ENCODE data around the gene GALNT2. TPM values are rescaled to one million over a fixed set of nuclear protein-coding genes. Genes with fewer than 3 reads are reported as not detected.

Gene GALNT2
- total and polyA plus RNA-seq, 7 donors, result 43.7 to 88.7 (median 75.7) TPM

GRCh38 chr1:230216896-230217295 lies 149.9 kb downstream of the GALNT2 start:
- H3K27ac ChIP-seq, result no peak overlapping the region
- no peaks in the 10 kb centered on the region for H3K27me3 ChIP-seq (ENCODE audit: insufficient read depth in 3 of 3, low read length in 2 of 3)
- ATAC-seq (no peak), DNase-seq (no peak)
- 56 to 77% (median 57%) methylated on average over 2 of the region's 2 CpGs for WGBS, 3 donors
- TF ChIP-seq CTCF (IDR thresholded peaks at IDR 0.05), result no peak
- H3K4me3 ChIP-seq, result no peak overlapping the region
- H3K4me1 ChIP-seq, result peaks cover 72% of the 10 kb centered on the region
- no peaks in the 10 kb centered on the region for H3K36me3 ChIP-seq (ENCODE audit: insufficient read depth in 1 of 2, low read depth in 1 of 2)
- intact Hi-C loops (cut with DNase I), result loop anchor here in 1 of 2 donors (5.0 to 10.0 kb wide), 4 partner anchors 112 to 555 kb away; partner anchors contain the start of gene GALNT2
- H3K9me3 ChIP-seq, result no peaks in the 10 kb centered on the region

- Histone ChIP-seq H3K27ac (no peak overlapping the region), H3K4me1 (peaks cover 61% of the 10 kb centered on the region), H3K36me3 (ENCODE audit: insufficient read depth in 1 of 2, low read depth in 1 of 2) (no peaks in the 10 kb centered on the region), H3K9me3 (no peaks in the 10 kb centered on the region), H3K4me3 (no peak overlapping the region), H3K27me3 (ENCODE audit: insufficient read depth in 3 of 3, low read length in 2 of 3) (no peaks in the 10 kb centered on the region)
- DNase-seq (no peak), ATAC-seq (peak in 3 of 4 donors; percentile 23 to 46 (median 24))
- WGBS, 3 donors, result 77 to 79% (median 78%) methylated on average over 6 of the region's 6 CpGs
- no peak for TF ChIP-seq CTCF (IDR thresholded peaks at IDR 0.05)
- intact Hi-C loops (cut with DNase I), result loop anchor here in 1 of 2 donors (5.0 to 10.0 kb wide), 4 partner anchors 114 to 556 kb away; partner anchors contain the start of gene GALNT2
Observed at GRCh38 chr1:230218667-230219066, 151.6 kb downstream of the GALNT2 start.

- Histone ChIP-seq H3K27ac (peak overlapping the region; percentile 21), H3K9me3 (no peaks in the 10 kb centered on the region), H3K4me1 (peaks cover 57% of the 10 kb centered on the region), H3K36me3 (ENCODE audit: insufficient read depth in 1 of 2, low read depth in 1 of 2) (no peaks in the 10 kb centered on the region), H3K4me3 (no peak overlapping the region), H3K27me3 (ENCODE audit: insufficient read depth in 3 of 3, low read length in 2 of 3) (no peaks in the 10 kb centered on the region)
- DNase-seq (no peak), ATAC-seq (peak; percentile 23 to 73 (median 59))
- WGBS, 3 donors, result 63 to 72% (median 70%) methylated on average over 8 of the region's 8 CpGs
- intact Hi-C loops (cut with DNase I), result loop anchor here in 1 of 2 donors (5.0 to 10.0 kb wide), 5 partner anchors 93 to 557 kb away; partner anchors contain the start of gene GALNT2
- no peak for TF ChIP-seq CTCF (IDR thresholded peaks at IDR 0.05)
Observed at GRCh38 chr1:230219174-230220067, 152.4 kb downstream of the GALNT2 start.

- H3K4me1 ChIP-seq, result peaks cover 47% of the 10 kb centered on the region
- intact Hi-C loops (cut with DNase I), result loop anchor here in 1 of 2 donors (5.0 kb wide), 1 partner anchor 92 kb away; no protein-coding TSS in a partner anchor
- DNase-seq, result no peak
- no peaks in the 10 kb centered on the region for H3K27me3 ChIP-seq (ENCODE audit: insufficient read depth in 3 of 3, low read length in 2 of 3)
- H3K4me3 ChIP-seq, result no peak overlapping the region
- TF ChIP-seq CTCF (IDR thresholded peaks at IDR 0.05), result no peak
- ATAC-seq, result peak; percentile 7 to 21 (median 8)
- no peaks in the 10 kb centered on the region for H3K9me3 ChIP-seq
- WGBS, 3 donors, result 87 to 94% (median 90%) methylated on average over 7 of the region's 7 CpGs
- no peaks in the 10 kb centered on the region for H3K36me3 ChIP-seq (ENCODE audit: insufficient read depth in 1 of 2, low read depth in 1 of 2)
- peak overlapping the region; percentile 78 for H3K27ac ChIP-seq
Observed at GRCh38 chr1:230220478-230220877, 153.4 kb downstream of the GALNT2 start.

All from psoas muscle (tissue), 8 donors.